Limb (tissue), 2 donors: ENCODE results near the gene C16orf82.
"Not testable (repeated sequence)": the region's sequence is repeated elsewhere in the genome, so short reads cannot be mapped to it uniquely, and the experiment has no call there.

Experiments used
- DNase-seq, 2 donors: peaks; one replicate each; pipeline ENCODE4 v3.0.0-alpha.2; 2016; ENCODE audit errors: extremely low spot score in 2 of 2

The C16orf82 gene

DNA sequence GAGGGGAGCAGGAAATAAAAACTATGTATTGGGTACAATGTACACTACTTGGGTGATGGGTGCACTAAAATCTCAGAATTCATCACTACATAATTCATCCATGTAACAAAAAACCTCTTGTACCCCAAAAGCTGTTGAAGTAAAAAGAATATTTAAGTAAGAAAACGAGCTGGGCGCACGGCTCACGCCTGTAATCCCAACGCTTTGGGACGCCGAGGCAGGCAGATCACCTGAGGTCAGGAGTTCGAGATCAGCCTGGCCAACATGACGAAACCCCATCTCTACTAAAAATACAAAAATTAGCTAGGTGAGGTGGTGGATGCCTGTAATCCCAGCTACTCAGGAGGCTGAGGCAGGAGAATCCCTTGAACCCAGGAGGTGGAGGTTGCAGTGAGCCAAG is 19.3 kb downstream of the C16orf82 start:
- DNase-seq: not testable (repeated sequence)

DNA sequence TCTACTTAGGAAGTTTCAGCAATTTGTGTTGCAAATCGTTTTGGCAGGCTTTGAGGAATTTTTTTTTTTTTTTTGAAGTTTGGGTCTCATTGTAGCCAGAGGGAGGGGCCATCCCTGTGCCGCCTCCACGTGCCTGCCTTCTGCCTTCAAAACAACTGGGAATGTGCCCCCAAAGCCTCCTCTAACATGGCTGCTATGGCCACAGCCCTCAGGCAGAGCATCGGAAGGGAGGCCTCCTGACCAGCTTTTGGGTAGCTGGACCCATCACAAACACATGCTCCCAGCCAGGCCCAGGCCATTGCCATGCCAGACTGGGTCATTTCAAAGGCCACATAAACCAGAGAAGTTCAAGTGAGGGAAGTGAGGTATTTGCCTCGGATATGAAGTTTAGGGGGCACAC is 21.5 kb downstream of the C16orf82 start:
- peak in 1 of 2 donors; percentile 3 for DNase-seq

DNA sequence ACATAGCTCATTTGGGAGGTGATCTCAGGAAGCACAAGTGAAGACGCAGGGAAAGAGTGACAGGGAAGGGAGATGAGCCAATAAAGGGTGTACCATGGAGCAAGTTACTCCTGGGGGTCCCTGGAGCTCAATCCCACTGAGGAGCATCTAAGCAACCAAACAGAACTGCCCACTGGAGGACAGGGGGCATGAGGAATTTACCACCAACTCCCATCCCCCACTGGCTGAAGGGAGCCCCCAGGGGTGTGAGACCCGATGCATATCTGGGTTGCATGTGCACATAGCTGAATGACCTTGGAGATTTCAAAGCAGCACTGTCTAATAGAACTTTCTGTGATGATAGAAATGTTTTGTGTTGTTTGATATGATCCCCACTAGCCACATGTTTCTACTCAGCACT is 29.6 kb downstream of the C16orf82 start:
- no peak for DNase-seq

DNA sequence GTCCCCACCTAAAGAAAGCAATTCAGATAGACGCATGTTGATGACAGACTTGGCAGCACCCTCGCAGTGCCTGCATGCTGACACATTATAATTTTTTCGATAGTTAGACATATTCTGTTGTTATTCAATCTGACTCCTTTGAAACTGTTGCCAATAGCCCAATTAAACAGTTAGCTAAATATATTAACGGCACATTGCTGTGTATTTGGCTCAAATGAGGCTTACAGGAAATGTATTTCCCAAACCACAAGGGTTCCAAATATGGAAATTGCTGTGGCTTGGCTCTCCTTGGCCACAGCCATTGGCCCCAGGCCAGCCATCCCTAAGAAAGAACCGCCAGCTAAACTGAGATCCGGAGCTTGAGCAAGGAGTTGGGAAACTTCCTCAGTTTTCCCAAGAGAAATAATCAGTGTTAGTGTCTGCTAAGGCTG is 31.1 kb downstream of the C16orf82 start:
- DNase-seq: peak in 1 of 2 donors; percentile 20

DNA sequence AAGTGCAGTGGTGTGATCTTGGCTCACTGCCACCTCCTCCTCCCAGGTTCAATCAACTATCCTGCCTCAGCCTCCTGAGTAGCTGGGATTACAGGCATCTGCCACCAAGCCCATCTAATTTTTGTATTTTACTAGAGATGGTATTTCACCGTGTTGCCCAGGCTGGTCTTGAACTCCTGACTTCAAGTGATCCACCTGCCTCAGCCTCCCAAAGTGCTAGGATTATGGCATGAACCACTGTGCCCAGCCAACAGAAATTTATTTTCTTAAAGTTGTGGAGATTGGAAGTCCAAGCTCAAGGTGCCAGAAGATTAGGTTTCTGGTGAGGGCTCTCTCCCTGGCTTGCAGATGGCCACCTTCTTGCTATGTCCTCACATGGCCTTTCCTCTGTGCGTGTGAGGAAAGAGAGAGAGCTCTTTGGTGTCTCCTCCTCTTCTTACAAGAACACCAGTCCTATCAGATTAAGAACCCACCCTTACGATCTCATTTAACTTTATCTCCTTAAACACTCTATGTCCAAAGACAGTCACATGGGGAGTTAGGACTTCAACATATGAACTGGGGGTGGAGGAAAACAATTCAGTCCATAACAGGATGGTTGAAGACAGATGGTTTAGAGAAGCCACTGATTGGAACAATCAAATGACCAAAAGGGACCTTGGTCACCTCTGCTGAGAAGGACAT is 31.8 kb downstream of the C16orf82 start:
- DNase-seq: no peak

DNA sequence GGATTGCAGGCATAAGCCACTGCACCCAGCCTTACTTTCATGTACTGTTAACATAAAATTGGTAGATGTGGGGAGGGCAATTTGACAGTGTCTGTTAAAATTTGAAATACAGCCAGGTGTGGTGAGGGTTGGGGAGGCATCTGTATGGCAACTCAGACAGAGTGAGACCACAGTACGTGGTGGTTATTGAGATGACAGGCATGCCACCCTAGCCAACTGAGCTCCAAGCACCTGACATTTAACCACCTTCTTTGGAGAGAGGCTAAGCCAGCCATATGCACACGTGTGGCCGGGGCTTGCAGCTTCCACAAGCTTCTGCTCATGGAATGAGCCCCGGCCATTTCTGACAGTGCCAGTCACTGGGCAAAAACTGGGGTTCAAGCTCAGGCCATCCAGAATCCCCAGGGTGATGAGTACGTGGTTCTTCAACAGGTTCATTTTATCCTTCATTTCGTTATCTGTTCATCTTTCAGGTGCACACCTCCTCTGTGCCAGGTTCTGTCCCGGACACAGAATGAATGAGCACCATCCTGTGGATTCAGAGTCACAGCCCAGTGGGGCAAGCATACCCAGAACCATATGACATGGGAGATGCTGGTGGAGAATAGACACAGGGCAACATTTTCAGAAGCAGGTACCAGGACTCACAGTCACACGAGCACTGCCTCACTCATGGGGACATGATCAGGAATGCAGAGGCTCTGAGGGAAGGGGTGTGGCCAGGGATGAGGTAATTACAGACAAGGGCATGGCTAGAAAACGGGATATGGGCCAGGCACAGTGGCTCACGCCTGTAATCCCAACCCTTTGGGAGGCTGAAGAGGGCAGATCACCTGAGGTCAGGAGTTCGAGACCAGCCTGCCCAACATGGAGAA is 36.2 kb downstream of the C16orf82 start:
- no peak for DNase-seq

DNA sequence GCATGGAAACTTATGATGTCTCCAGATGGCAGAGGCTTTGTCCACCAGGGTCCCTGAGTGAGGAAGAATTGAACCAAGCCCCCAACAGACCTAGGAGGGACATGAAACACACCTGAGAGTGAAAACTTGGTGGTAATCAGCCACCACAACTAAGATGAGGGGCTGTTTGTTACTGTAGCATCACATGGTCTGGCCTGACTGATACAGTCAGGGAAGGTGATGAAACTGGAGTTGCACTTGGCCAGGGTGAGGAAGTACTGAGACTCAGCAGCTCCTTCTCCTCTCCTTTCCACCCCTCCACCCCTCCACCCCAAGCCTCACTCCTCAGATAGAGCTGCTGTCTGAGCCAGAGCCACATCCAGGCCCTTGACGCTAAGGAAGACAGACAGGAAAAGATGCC is 37.2 kb downstream of the C16orf82 start:
- DNase-seq: no peak

DNA sequence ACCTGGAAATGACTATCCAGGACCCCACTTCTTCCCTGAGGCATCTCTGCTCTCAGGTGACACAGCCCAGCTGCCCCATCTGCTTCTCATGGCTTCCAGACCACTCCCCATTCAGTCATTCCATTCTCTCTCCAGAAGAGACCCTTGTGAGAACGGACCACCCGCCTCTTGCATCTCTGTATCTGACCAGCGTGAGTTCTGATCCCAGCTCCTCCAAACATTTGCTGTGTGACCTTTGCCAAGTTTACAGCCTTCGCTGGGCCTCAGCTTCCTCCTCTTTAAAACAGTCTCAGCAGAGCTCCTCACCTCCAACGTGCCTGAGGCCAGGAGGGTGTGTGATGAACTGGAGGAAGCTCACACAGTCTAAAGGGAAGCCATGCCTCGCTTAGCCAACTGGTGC is 39.6 kb downstream of the C16orf82 start:
- no peak for DNase-seq

DNA sequence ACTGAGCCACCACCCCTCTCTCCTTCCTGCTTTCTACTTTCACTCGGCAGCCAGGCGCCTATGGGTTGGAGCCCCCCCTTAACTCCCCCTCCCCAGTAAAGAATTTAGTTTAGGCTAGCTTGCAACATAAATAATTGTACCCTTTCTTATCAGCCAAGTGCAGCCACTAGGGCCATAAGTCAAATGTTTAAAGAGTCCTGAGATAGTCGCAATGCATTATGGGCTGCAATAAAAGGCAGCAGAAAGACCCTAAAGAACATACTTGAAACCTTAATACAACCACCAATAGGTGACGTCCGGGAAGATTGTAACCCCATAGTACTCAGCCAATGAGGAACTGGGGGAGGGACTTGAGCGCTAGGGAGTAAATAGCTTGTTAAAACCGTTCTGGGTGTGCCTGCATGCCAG is 40.5 kb downstream of the C16orf82 start:
- DNase-seq: no peak

DNA sequence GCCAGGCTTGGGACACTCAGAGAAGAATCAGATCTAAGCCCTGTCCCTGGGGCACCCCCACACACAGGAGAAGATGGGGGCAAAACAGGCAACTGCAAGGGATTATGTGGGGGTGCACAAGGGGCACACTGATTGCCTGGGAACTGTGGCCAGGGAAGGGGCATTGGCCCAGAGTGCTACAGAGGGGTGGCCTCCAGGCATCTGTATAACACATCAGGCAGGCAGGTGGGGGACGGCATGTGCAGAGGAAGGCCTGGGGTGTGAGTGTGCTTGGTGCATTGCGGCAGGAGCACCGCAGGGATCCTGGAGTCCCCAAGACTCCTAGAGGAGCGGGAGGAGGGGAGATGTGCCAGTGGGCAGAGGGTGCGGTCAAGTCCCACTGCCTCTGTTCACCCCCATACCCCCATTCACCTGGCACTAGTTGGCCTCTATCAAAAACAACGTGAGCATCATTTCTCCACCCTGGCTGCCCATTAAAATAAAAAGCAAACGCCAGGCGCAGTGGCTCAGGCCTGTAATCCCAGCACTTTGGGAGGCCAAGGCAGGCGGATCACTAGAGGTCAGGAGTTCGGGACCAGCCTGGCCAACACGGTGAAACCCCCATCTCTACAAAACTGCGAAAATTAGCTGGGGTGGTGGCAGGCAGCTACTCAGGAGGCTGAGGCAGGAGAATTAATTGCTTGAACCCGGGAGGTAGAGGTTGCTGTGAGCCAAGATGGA is 41.5 kb downstream of the C16orf82 start:
- DNase-seq: no peak

DNA sequence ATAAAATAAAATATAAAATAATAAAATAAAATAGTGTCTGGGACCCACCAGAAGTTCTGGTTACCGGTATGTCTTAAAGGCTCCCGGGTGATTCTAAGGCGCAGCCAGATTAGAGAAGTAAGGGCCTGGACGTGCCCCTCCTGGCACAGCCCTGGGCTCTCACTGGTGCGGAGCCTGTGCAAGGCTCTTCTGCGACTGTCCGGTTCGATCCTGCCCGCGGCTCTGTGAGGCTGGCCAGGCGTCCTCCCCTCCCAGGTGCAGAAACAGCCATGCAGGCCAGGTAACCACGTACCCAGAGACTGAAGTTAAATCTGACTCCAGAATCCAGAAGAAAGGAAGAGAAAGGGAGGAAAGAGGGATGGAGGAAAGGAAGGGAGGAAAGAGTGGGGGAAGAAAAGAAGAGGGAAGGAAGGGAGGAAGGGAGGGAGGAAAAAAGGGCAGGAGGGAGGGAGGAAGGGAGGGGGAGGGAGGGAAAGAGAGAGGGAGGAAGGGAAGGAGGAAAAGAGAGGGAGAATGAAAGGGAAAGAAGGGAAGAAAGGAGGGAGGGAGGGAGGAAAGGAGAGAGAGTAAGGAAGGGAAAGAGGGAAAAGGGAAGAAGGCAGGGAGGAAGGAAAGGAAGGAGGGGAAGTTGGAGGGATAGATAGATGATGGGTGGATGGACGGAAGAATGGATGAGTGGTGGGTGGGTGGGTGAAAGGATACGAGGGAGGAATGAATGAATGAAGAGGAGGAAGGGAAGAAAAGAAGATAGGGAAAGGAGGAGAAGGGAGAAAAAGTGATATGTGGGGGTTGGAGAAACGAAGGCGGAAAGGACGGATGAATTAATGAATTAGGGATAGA is 42.3 kb downstream of the C16orf82 start:
- DNase-seq: no peak

DNA sequence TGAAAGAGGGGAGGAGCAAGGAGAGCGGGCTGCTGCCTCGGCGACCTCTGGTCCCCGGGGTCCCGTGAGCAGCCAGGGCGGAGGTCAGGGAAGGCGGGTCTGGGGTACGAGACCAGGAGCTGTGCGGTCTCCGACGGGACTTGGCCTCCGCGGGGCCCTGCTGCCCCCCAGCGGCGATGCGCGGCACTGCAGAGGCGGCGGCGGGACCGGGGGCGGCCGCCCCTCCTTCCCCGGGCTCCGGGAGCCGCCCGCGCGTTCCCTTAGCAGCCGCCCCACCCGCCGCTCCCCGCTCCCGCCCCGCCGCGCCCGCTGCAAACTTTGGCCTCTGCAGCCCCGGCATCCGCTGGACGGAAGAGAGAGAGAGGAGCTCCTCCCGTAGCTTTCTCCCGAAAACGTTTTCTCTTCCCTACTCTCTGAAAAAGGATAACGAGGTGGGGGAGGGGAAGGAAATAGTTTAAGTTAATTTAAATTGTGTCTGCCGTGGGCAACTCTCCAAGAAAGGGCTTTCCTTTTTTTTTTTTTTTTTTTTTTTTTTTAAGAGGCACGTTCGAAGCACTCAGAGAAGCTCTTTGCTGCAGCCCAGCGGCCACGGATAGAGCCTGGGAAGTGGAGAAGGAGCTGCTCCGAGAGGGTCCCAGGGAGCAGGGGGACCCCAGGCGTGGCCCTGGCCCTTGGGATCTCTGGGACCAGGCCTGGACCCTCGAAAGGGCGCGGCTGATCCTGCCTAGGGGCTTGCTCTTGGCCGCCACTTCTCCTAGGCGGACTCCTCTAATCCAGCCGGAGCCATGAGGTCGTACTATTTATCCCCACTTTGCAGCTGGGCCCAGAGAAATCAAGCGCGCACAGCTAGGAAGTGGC is 43.2 kb downstream of the C16orf82 start:
- DNase-seq: peak; percentile 71 to 95

DNA sequence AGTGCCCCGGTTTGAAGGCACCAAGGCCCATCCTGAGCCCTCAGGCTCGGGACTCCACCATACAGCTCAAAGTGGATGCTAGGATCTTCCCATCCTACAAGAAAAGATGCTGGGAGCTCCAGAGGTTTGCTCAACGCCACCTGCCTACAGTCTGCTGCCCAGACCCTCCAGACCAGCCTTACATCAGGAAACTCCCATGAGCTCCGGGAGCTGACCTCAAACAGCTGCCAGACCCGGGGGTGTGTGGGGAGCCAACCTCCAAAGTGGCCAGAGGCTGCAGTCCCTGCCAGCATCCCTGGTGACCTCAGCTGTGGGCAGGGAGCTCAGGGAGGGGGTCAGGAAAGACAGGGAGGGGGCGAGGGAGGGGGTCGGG is 43.8 kb downstream of the C16orf82 start:
- no peak for DNase-seq

DNA sequence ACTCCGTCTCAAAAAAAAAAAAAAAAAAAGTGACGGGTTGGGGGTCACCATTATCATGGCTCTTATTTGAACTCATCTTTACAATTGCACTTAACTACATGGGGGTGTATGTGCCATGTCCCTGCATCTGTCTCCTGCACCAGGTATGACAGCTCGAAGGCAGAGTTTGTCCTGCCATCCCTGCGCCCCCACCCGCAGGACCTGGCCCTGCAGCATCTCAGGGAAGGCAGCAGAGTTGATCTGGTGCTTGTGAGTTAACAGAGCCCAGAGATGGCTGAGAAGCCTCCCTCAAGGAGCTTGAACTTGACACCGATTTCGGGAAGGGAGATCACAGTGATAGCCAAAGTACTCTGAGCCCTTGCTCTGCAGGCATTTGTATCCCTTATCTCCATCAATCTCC is 44.8 kb downstream of the C16orf82 start:
- no peak for DNase-seq

DNA sequence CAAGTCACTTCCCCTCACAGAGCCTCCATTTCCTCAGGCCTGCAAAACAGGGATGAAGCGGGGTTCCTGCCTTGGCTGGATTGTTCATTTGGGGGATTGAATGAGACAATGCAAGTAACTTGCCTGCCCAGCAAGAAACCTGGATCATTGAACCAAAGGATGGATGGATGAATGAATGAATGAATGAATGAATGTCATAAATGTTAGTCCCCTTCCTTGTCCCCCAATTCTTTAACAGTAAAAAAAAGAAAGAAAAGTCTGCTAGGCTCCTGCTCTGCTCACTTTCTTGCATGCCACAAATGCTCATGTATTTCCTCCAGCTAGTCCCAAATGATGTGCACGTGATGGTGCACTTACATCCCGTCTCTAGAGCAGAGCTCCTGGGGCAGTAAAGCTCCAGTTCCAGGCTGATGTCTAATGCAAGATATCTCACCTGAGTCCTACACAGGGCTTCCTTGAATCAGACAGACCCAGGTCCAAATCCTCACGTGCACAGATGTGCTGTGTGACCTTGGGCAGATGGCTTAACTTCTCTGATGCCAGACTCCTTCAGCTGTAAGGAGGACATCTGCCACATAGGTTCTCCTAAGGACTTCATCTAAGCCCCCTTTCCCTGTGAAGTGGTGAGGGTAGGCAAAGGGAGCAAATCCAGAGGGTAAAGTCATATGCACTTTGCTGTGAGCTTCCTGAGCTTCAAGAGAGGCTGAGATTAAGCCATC is 45.5 kb downstream of the C16orf82 start:
- DNase-seq: no peak

DNA sequence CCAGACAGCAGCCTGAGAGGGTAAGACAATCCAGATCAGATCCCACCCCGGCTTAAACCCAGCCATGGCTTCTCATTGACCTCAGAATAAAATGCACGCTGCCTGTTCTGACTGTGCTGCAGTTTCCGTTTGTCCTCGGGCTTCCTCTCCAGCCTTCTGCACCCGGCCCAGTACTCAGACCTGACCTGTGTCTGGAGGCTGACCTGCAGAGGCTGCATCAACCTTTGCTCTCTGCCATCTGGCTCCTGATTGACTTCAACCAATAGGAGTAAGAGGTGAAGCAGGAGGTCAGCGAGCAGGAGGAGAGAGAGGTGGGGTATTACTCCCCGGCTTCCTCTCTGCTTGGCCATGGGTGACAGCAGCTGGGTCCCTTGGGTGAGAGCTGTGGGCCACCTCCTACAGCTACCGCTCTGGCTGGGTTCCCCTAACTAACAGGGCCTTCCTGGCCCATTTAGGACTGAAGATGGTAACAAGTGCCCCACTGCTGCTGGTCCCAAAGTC is 46.7 kb downstream of the C16orf82 start:
- no peak for DNase-seq

DNA sequence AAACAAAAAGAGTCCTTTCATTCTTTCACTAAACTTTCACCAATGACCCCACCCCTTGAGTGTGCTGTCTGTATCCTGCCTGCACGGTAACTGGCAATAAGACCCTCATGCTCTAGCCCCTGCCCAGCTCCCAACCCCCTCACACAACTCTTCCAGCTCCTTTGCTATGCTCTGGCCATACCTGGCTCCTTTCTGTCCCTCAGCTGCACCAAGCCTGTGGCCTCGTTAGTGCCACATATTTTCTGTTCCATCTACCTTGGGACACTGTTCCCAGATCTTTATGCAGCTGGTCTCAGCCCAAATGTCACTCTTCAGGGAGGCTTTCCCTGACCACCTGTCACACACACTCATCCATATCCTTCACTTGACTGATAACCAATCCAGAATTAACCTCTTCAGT is 47.3 kb downstream of the C16orf82 start:
- DNase-seq: no peak

DNA sequence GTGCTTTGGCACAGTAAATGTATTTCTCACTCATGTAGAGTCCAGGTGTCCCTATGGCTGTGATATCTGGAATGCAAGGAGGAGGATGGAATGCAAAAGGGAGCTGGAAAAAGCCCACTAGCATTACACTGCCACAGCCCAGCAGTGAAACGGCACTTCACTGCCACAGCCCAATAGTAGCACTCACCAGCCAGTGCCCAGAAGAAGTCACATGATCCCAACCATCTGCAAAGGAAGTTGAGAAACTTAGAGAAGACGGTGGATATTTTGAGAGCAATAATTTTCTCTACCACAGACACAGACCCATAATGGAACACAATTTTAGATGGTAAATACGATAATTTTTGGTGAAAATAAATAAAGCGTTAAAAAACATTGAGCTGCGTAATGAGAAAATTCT is 51.8 kb downstream of the C16orf82 start:
- DNase-seq: no peak
